ENCODE data around the gene SMARCC1.

DNA sequence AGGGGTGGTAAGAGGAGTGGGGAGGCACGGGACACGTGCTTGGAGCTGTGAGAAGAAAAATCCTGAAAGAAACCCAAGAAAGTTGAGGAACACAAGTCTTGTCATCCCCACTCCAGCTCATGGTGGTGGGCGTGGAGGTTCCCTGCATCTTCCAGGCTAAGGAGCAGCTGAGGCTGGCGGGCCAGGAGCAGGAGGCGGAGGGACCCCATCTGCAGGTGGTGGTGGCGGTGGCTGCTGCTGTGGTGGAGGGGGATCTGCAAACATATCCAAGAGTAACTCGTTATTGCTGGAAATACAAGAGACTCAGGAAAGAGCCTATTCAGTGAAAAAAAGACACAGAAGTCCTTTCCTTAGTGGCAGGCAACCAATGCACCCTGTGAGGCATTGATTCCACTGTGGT, 193.6 kb downstream of the SMARCC1 start:
- no peak for TF ChIP-seq ATF1 (CRISPR knock-in tag; IDR thresholded peaks at IDR 0.05)
- TF ChIP-seq, protein P1, sequence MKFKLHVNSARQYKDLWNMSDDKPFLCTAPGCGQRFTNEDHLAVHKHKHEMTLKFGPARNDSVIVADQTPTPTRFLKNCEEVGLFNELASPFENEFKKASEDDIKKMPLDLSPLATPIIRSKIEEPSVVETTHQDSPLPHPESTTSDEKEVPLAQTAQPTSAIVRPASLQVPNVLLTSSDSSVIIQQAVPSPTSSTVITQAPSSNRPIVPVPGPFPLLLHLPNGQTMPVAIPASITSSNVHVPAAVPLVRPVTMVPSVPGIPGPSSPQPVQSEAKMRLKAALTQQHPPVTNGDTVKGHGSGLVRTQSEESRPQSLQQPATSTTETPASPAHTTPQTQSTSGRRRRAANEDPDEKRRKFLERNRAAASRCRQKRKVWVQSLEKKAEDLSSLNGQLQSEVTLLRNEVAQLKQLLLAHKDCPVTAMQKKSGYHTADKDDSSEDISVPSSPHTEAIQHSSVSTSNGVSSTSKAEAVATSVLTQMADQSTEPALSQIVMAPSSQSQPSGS (CRISPR knock-in tag; IDR thresholded peaks at IDR 0.05; ENCODE audit: borderline replicate concordance, low read depth), result no peak
- TF ChIP-seq, protein P2, sequence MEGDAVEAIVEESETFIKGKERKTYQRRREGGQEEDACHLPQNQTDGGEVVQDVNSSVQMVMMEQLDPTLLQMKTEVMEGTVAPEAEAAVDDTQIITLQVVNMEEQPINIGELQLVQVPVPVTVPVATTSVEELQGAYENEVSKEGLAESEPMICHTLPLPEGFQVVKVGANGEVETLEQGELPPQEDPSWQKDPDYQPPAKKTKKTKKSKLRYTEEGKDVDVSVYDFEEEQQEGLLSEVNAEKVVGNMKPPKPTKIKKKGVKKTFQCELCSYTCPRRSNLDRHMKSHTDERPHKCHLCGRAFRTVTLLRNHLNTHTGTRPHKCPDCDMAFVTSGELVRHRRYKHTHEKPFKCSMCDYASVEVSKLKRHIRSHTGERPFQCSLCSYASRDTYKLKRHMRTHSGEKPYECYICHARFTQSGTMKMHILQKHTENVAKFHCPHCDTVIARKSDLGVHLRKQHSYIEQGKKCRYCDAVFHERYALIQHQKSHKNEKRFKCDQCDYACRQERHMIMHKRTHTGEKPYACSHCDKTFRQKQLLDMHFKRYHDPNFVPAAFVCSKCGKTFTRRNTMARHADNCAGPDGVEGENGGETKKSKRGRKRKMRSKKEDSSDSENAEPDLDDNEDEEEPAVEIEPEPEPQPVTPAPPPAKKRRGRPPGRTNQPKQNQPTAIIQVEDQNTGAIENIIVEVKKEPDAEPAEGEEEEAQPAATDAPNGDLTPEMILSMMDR (IDR thresholded peaks at IDR 0.05), result no peak
